ENCODE measurements around the gene ATR.
"Not testable (repeated sequence)": the region's sequence is repeated elsewhere in the genome, so short reads cannot be mapped to it uniquely, and the experiment has no call there.

ATR gene

GRCh38 chr3:142578329-142579223 lies at the start of gene ATR:
ATR (minus strand) TSS chr3:142578733; CDS start chr3:142578704, 29 bp downstream.
- no peak for TF ChIP-seq ZNF274 (IDR thresholded peaks at IDR 0.05; ENCODE audit: low read depth, low read length)
- H3K4me3 ChIP-seq (ENCODE audit: low read length) = peak within 1 kb of the TSS; percentile 88

- TF ChIP-seq ZNF274 (IDR thresholded peaks at IDR 0.05; ENCODE audit: low read depth, low read length) = no peak
- no peak overlapping the region for H3K4me3 ChIP-seq (ENCODE audit: low read length)
These were observed 48.4 kb upstream of the ATR start for GRCh38 chr3:142626971-142627370.

GRCh38 chr3:142625153-142625440 lies 46.6 kb upstream of the ATR start:
- H3K4me3 ChIP-seq (ENCODE audit: low read length) = no peak overlapping the region
- no peak for TF ChIP-seq ZNF274 (IDR thresholded peaks at IDR 0.05; ENCODE audit: low read depth, low read length)

DNA sequence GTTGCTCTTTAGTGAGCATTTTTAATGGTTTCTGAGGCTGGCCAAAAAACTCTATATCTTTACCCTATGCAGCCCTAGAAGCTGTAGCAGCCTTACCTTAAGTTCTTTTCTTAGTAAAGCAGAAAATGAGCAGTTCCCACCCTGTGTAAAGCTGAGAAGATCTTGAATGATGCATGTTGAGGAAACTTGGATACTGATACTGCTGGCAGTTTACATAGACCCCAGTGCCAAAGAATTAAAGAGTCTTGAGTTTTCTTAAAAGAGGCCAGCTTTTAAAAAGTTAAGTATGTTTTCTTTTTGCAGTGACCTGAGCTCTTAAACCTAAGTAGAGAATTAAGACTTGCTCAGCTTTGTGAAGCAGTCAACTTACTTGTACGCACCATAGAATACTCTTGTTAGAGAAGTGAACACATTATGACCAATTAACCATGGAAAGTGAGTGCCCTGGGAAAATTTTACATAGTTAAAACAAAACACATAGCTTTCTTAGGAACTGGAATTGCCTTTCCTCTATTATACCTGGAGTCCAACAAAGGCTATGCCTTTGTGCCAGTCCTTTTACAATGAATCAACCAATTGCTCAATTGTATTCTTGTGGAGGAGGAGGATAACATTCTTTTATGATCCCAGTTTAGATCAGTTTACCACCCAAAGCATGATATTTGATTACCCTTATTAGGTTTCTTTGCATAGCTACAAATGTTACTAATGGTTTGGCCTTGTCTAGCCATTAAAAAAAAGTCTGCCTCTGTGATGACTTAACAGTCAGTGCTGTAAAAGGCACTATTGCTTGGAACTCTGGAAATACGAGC lies 46.0 kb upstream of the ATR start:
- no peak for TF ChIP-seq ZNF274 (IDR thresholded peaks at IDR 0.05; ENCODE audit: low read depth, low read length)
- no peak overlapping the region for H3K4me3 ChIP-seq (ENCODE audit: low read length)

GRCh38 chr3:142623194-142623593 lies 44.7 kb upstream of the ATR start:
- no peak overlapping the region for H3K4me3 ChIP-seq (ENCODE audit: low read length)
- no peak for TF ChIP-seq ZNF274 (IDR thresholded peaks at IDR 0.05; ENCODE audit: low read depth, low read length)

- H3K4me3 ChIP-seq (ENCODE audit: low read length) = no peak overlapping the region
- TF ChIP-seq ZNF274 (IDR thresholded peaks at IDR 0.05; ENCODE audit: low read depth, low read length) = no peak
These were observed 43.9 kb upstream of the ATR start for GRCh38 chr3:142622405-142622804.

DNA sequence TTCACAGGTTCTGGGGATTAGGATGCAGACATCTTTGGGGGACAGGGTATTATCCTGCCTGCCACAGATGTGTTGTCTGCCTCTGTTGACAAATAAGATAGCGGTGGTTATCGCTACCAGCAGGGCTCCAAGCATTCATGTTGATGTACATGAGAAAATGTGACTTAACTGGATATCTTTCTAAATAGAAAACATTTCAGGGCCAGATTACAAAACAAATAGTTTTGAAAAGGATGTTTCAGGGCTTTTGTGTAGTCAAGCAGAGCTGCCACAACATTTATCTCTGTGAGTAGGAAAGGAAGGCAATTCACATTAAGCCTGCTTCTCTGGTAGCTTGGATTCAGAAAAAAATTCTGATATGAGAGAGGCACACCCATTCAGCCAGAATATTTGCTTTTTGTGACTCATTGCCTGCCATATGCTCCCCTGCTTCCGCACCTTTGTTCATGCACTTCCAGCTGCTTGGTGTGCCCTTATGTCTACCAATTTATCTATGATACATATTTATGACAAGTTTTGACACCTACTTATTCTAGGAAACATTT lies 40.5 kb upstream of the ATR start:
- no peak overlapping the region for H3K4me3 ChIP-seq (ENCODE audit: low read length)
- TF ChIP-seq ZNF274 (IDR thresholded peaks at IDR 0.05; ENCODE audit: low read depth, low read length) = no peak

- H3K4me3 ChIP-seq (ENCODE audit: low read length) = no peak overlapping the region
- TF ChIP-seq ZNF274 (IDR thresholded peaks at IDR 0.05; ENCODE audit: low read depth, low read length) = no peak
These were observed 36.6 kb upstream of the ATR start for GRCh38 chr3:142615171-142615570.

DNA sequence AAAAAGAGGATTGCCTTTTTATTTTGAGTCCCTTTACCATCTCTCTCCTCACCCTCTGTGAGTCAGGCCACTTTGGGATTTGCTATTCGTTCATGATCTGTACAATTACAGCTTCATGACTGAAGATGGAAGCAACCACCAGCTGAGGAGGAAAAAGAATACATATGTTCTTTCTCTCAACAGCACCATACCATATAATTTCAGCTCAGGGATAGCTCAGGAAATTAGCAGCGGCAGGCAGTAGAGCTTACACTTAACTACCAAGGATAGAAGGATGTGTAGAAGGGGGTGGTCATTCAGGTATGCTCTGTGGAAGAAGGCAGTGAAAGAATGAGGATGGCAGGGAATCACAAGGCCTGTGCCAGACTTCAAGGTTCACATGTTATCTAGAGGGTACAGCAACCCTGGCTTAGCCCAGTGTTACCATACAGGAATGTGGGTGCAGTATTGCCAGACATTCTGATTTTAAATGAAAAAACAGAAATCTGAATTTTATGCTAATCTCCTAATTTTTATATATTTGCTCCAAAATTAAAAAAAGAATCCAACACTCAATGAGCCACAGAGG lies 35.6 kb upstream of the ATR start:
- no peak overlapping the region for H3K4me3 ChIP-seq (ENCODE audit: low read length)
- no peak for TF ChIP-seq ZNF274 (IDR thresholded peaks at IDR 0.05; ENCODE audit: low read depth, low read length)

DNA sequence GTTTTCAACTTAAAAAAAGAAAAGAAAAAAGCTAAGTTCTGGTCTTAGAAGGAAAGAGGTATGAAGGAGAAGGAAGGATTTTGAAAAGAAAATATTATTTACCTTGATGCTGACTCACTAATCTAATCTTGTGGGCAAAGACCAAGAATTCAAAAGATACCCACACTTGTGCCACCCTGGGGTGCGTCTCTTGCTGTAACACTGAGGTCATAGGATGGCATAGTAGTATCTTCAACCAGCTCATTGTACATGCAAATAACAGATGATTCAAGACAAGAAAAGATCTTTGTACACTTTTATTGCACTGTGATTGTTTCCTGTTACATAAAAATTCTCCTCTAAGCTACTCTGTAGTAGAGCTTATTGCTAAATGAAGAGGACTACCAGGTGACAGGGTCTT lies 35.0 kb upstream of the ATR start:
- H3K4me3 ChIP-seq (ENCODE audit: low read length) = no peak overlapping the region
- no peak for TF ChIP-seq ZNF274 (IDR thresholded peaks at IDR 0.05; ENCODE audit: low read depth, low read length)

GRCh38 chr3:142611206-142611605 lies 32.7 kb upstream of the ATR start:
- H3K4me3 ChIP-seq (ENCODE audit: low read length) = no peak overlapping the region
- no peak for TF ChIP-seq ZNF274 (IDR thresholded peaks at IDR 0.05; ENCODE audit: low read depth, low read length)

GRCh38 chr3:142609136-142609535 lies 30.6 kb upstream of the ATR start:
- no peak for TF ChIP-seq ZNF274 (IDR thresholded peaks at IDR 0.05; ENCODE audit: low read depth, low read length)

GRCh38 chr3:142608631-142609030 lies 30.1 kb upstream of the ATR start:
- TF ChIP-seq ZNF274 (IDR thresholded peaks at IDR 0.05; ENCODE audit: low read depth, low read length) = no peak
- no peak overlapping the region for H3K4me3 ChIP-seq (ENCODE audit: low read length)

More at GRCh38 chr3:142609136-142609535, 30.6 kb upstream of the ATR start:
- H3K4me3 ChIP-seq (ENCODE audit: low read length) = no peak overlapping the region

GRCh38 chr3:142604940-142605339 lies 26.4 kb upstream of the ATR start:
- no peak for TF ChIP-seq ZNF274 (IDR thresholded peaks at IDR 0.05; ENCODE audit: low read depth, low read length)
- no peak overlapping the region for H3K4me3 ChIP-seq (ENCODE audit: low read length)

- H3K4me3 ChIP-seq (ENCODE audit: low read length) = not testable (repeated sequence)
These were observed 24.8 kb upstream of the ATR start for GRCh38 chr3:142603386-142603705.

Measured in GM08714 (cell line).